ENCODE measurements around the gene TMED1. TPM values are rescaled to one million over a fixed set of nuclear protein-coding genes. Genes with fewer than 3 reads are reported as not detected.

TMED1 gene
- total and polyA plus RNA-seq, 2 donors (not counting 1 experiment from before 2014, with no cell fraction given) = 40.1 to 42.3 TPM

GRCh38 chr19:10829967-10830366, 6.0 kb downstream of the TMED1 start:
- Histone ChIP-seq H3K4me2 (ENCODE audit: extremely low read depth, insufficient read depth, low read length) (no peak overlapping the region), H3K36me3 (ENCODE audit: control insufficient read depth, insufficient read depth, low read length) (peaks cover 17% of the 10 kb centered on the region)

GRCh38 chr19:10828981-10829821, 6.8 kb downstream of the TMED1 start:
- Histone ChIP-seq H3K27me3 (ENCODE audit: control insufficient read depth, insufficient read depth, low read length) (no peaks in the 10 kb centered on the region), H3K9me3 (ENCODE audit: control insufficient read depth, insufficient read depth, low read depth, low read length) (no peaks in the 10 kb centered on the region), H4K20me1 (ENCODE audit: control insufficient read depth, extremely low read depth, insufficient read depth, low read length) (no peaks in the 10 kb centered on the region), H2AFZ (ENCODE audit: low read length) (no peak overlapping the region), H3K36me3 (ENCODE audit: control insufficient read depth, insufficient read depth, low read length) (peaks cover 18% of the 10 kb centered on the region), H3K4me3 (replicated peaks in 1 of 4; ENCODE audit: control extremely low read depth in 1 of 4, insufficient read depth in 1 of 4, low read depth in 3 of 4, low read length in 4 of 4) (no peak overlapping the region), H3K4me1 (ENCODE audit: control insufficient read depth, extremely low read depth, insufficient read depth, low read length) (no peaks in the 10 kb centered on the region), H3K79me2 (ENCODE audit: control insufficient read depth, insufficient read depth, low read length) (no peaks in the 10 kb centered on the region), H3K27ac (ENCODE audit: insufficient read depth, low read length) (no peak overlapping the region), H3K9ac (ENCODE audit: insufficient read depth, low read length) (no peak overlapping the region), H3K4me2 (ENCODE audit: extremely low read depth, insufficient read depth, low read length) (no peak overlapping the region)
- no peak for DNase-seq (ENCODE audit: low read depth in 2 of 2)
- TF ChIP-seq CTCF (conservative IDR thresholded peaks at IDR 0.05 in 1 of 2, IDR thresholded peaks at IDR 0.05 in 1 of 2; ENCODE audit: low read depth in 1 of 2, low read length in 2 of 2) (no peak), EZH2 (IDR thresholded peaks at IDR 0.05; ENCODE audit: low read length, missing control alignments) (no peak)

More at GRCh38 chr19:10829967-10830366, 6.0 kb downstream of the TMED1 start:
- Histone ChIP-seq H3K9ac (ENCODE audit: insufficient read depth, low read length) (no peak overlapping the region), H4K20me1 (ENCODE audit: control insufficient read depth, extremely low read depth, insufficient read depth, low read length) (no peaks in the 10 kb centered on the region), H3K27me3 (ENCODE audit: control insufficient read depth, insufficient read depth, low read length) (no peaks in the 10 kb centered on the region), H3K27ac (ENCODE audit: insufficient read depth, low read length) (no peak overlapping the region), H3K4me3 (replicated peaks in 1 of 4; ENCODE audit: control extremely low read depth in 1 of 4, insufficient read depth in 1 of 4, low read depth in 3 of 4, low read length in 4 of 4) (no peak overlapping the region), H2AFZ (ENCODE audit: low read length) (no peak overlapping the region), H3K79me2 (ENCODE audit: control insufficient read depth, insufficient read depth, low read length) (no peaks in the 10 kb centered on the region), H3K4me1 (ENCODE audit: control insufficient read depth, extremely low read depth, insufficient read depth, low read length) (peaks cover under 1% of the 10 kb centered on the region), H3K9me3 (ENCODE audit: control insufficient read depth, insufficient read depth, low read depth, low read length) (no peaks in the 10 kb centered on the region)
- no peak for TF ChIP-seq EZH2 (IDR thresholded peaks at IDR 0.05; ENCODE audit: low read length, missing control alignments)
- no peak for DNase-seq (ENCODE audit: low read depth in 2 of 2)

GRCh38 chr19:10826846-10827245, 9.2 kb downstream of the TMED1 start:
- Histone ChIP-seq H3K36me3 (ENCODE audit: control insufficient read depth, insufficient read depth, low read length) (peaks cover 20% of the 10 kb centered on the region), H3K4me2 (ENCODE audit: extremely low read depth, insufficient read depth, low read length) (no peak overlapping the region), H3K9me3 (ENCODE audit: control insufficient read depth, insufficient read depth, low read depth, low read length) (no peaks in the 10 kb centered on the region), H3K79me2 (ENCODE audit: control insufficient read depth, insufficient read depth, low read length) (no peaks in the 10 kb centered on the region), H3K4me1 (ENCODE audit: control insufficient read depth, extremely low read depth, insufficient read depth, low read length) (no peaks in the 10 kb centered on the region), H4K20me1 (ENCODE audit: control insufficient read depth, extremely low read depth, insufficient read depth, low read length) (no peaks in the 10 kb centered on the region), H3K27me3 (ENCODE audit: control insufficient read depth, insufficient read depth, low read length) (no peaks in the 10 kb centered on the region), H3K27ac (ENCODE audit: insufficient read depth, low read length) (no peak overlapping the region), H3K4me3 (replicated peaks in 1 of 4; ENCODE audit: control extremely low read depth in 1 of 4, insufficient read depth in 1 of 4, low read depth in 3 of 4, low read length in 4 of 4) (no peak overlapping the region), H3K9ac (ENCODE audit: insufficient read depth, low read length) (no peak overlapping the region), H2AFZ (ENCODE audit: low read length) (no peak overlapping the region)
- no peak for DNase-seq (ENCODE audit: low read depth in 2 of 2)
- no peak for TF ChIP-seq EZH2 (IDR thresholded peaks at IDR 0.05; ENCODE audit: low read length, missing control alignments)
- no peak for TF ChIP-seq CTCF (conservative IDR thresholded peaks at IDR 0.05 in 1 of 2, IDR thresholded peaks at IDR 0.05 in 1 of 2; ENCODE audit: low read depth in 1 of 2, low read length in 2 of 2)
